IMR-90 (cell line): ENCODE data around the gene PPRC1. TPM values are rescaled to one million over a fixed set of nuclear protein-coding genes. Genes with fewer than 3 reads are reported as not detected.

Experiments
- ATAC-seq: fragments of 200-7000 bp; cut with Tn5 transposase; 2 replicates; pipeline ENCODE4 v1.9.1; 2020; ENCODE audit warnings: low read depth, mild to moderate bottlenecking, moderate library complexity
- BruUV-seq: library from RNA; stranded (reverse); fragments of 400-500 nt; replicated peaks from 2 replicates; lab custom pipeline; 2021; lab: Mats Ljungman, UMichigan
- CTCF ChIA-PET: fragments of 300-600 bp; formaldehyde crosslinking; extraction: SDS; loops from one replicate; lab custom pipeline; 2021; ENCODE audit warnings: antibody characterized with exemption; lab: Yijun Ruan, JAX
- POLR2A ChIA-PET: fragments of 300-600 bp; sonication (Branson Sonifier 250); formaldehyde crosslinking; loops from one replicate; lab custom pipeline; 2022; ENCODE audit warnings: antibody characterized with exemption; ENCODE audit not compliant: unreplicated experiment; lab: Charles Lee
- DNase-seq: peaks from one replicate; pipeline ENCODE4 v3.0.0; 2013
- H2AFZ ChIP-seq: replicated peaks from 2 replicates; pipeline ENCODE3; 2013; ENCODE audit warnings: low read length, mild to moderate bottlenecking; ENCODE audit not compliant: poor library complexity
- H2AK5ac ChIP-seq: 2 replicates; pipeline ENCODE4 v1.6.1; 2013; ENCODE audit warnings: low read depth, low read length, inconsistent platforms
- H2AK9ac ChIP-seq: replicated peaks from 2 replicates; pipeline ENCODE3; 2013; ENCODE audit warnings: mild to moderate bottlenecking, low read depth, low read length, moderate library complexity; ENCODE audit not compliant: poor library complexity
- H2BK120ac ChIP-seq: 2 replicates; pipeline ENCODE4 v1.6.1; 2013; ENCODE audit warnings: low read depth, low read length, inconsistent platforms
- H2BK15ac ChIP-seq: 3 replicates; pipeline ENCODE4 v1.6.1; 2013; ENCODE audit warnings: low read depth, low read length, inconsistent platforms
- H2BK20ac ChIP-seq: 2 replicates; pipeline ENCODE4 v1.6.1; 2013; ENCODE audit warnings: low read depth, mild to moderate bottlenecking, inconsistent platforms, low read length, moderate library complexity
- H2BK5ac ChIP-seq: 2 replicates; pipeline ENCODE4 v1.6.1; 2013; ENCODE audit warnings: mild to moderate bottlenecking, low read depth, low read length, inconsistent platforms; ENCODE audit not compliant: poor library complexity, severe bottlenecking
- H3K14ac ChIP-seq: replicated peaks from 2 replicates; pipeline ENCODE4 v1.6.1; 2013; ENCODE audit warnings: low read depth, low read length, inconsistent platforms
- H3K18ac ChIP-seq: 2 replicates; pipeline ENCODE4 v1.6.1; 2013; ENCODE audit warnings: low read depth, low read length, control low read depth
- H3K23ac ChIP-seq: 2 replicates; pipeline ENCODE4 v1.6.1; 2013; ENCODE audit warnings: low read depth, low read length, inconsistent platforms
- H3K27ac ChIP-seq: 2 replicates; pipeline ENCODE4 v1.5.1; 2013; ENCODE audit warnings: mild to moderate bottlenecking, control low read depth, low read length; ENCODE audit not compliant: insufficient read depth
- H3K27me3 ChIP-seq: 2 replicates; pipeline ENCODE4 v1.6.1; 2013; ENCODE audit warnings: low read length; ENCODE audit not compliant: control insufficient read depth, insufficient read depth
- H3K36me3 ChIP-seq: 2 replicates; pipeline ENCODE4 v1.6.1; 2013; ENCODE audit warnings: low read length, mixed read lengths; ENCODE audit not compliant: control insufficient read depth, insufficient read depth
- H3K4ac ChIP-seq: 2 replicates; pipeline ENCODE4 v1.6.1; 2013; ENCODE audit warnings: low read depth, low read length, inconsistent platforms
- H3K4me1 ChIP-seq: 2 replicates; pipeline ENCODE4 v1.6.1; 2013; ENCODE audit warnings: low read length, mixed read lengths; ENCODE audit not compliant: control insufficient read depth, insufficient read depth
- H3K4me2 ChIP-seq: 2 replicates; pipeline ENCODE4 v1.6.1; 2013; ENCODE audit warnings: low read depth, mild to moderate bottlenecking, control low read depth, low read length, moderate library complexity
- H3K4me3 ChIP-seq: 2 replicates; pipeline ENCODE4 v1.5.1; 2013; ENCODE audit warnings: low read depth, mild to moderate bottlenecking, control low read depth, low read length, moderate library complexity; ENCODE audit not compliant: insufficient read depth
- H3K56ac ChIP-seq: 2 replicates; pipeline ENCODE4 v1.6.1; 2013; ENCODE audit warnings: low read length, inconsistent platforms; ENCODE audit not compliant: insufficient read depth; ENCODE audit errors: extremely low read depth
- H3K79me1 ChIP-seq, 2 experiments: 2 replicates each; pipeline ENCODE4 v1.6.1; 2013; ENCODE audit warnings: low read length in 2 of 2, inconsistent platforms in 1 of 2, low read depth in 1 of 2
- H3K9ac ChIP-seq: 2 replicates; pipeline ENCODE4 v1.6.1; 2013; ENCODE audit warnings: low read depth, low read length, control low read depth
- H3K9me1 ChIP-seq: 2 replicates; pipeline ENCODE4 v1.6.1; 2013; ENCODE audit warnings: low read length, inconsistent platforms; ENCODE audit not compliant: insufficient read depth
- H3K9me3 ChIP-seq: 2 replicates; pipeline ENCODE4 v1.6.1; 2013; ENCODE audit warnings: low read length; ENCODE audit not compliant: control insufficient read depth, insufficient read depth
- H4K20me1 ChIP-seq: 2 replicates; pipeline ENCODE4 v1.6.1; 2013; ENCODE audit warnings: low read length, inconsistent platforms; ENCODE audit not compliant: insufficient read depth
- H4K5ac ChIP-seq: 2 replicates; pipeline ENCODE4 v1.6.1; 2013; ENCODE audit warnings: mild to moderate bottlenecking, low read depth, low read length, control low read depth
- H4K8ac ChIP-seq, 2 experiments: 2 replicates each; pipeline ENCODE4 v1.6.1; 2013; ENCODE audit warnings: low read depth in 2 of 2, low read length in 2 of 2, control low read depth in 1 of 2, inconsistent platforms in 1 of 2
- H4K91ac ChIP-seq: 2 replicates; pipeline ENCODE4 v1.6.1; 2013; ENCODE audit warnings: low read depth, low read length, inconsistent platforms; ENCODE audit not compliant: insufficient read depth
- BHLHE40 ChIP-seq: fragments of 150-350 bp; IDR thresholded peaks from 2 replicates; pipeline ENCODE4 v1.6.1; 2016; ENCODE audit warnings: mild to moderate bottlenecking, low read depth, low read length
- CEBPB ChIP-seq: IDR thresholded peaks from 2 replicates; pipeline ENCODE4 v1.6.1; 2012; ENCODE audit warnings: low read depth, low read length, improper control_type of control experiment
- CTCF ChIP-seq: conservative IDR thresholded peaks from 2 replicates; pipeline ENCODE4 v1.5.1; 2012; ENCODE audit warnings: mild to moderate bottlenecking, low read depth, low read length, improper control_type of control experiment
- ELK1 ChIP-seq: fragments of 150-350 bp; IDR thresholded peaks from 2 replicates; pipeline ENCODE4 v1.6.1; 2016; ENCODE audit warnings: low read depth, mild to moderate bottlenecking, low read length, moderate library complexity, borderline replicate concordance
- FOS ChIP-seq: fragments of 150-350 bp; IDR thresholded peaks from 2 replicates; pipeline ENCODE4 v1.6.1; 2016; ENCODE audit warnings: low read depth, low read length
- MAZ ChIP-seq: IDR thresholded peaks from 2 replicates; pipeline ENCODE4 v1.6.1; 2012; ENCODE audit warnings: low read depth, mild to moderate bottlenecking, low read length, improper control_type of control experiment, moderate library complexity, borderline replicate concordance
- NFE2L2 ChIP-seq: fragments of 150-350 bp; IDR thresholded peaks from 2 replicates; pipeline ENCODE4 v1.6.1; 2016; ENCODE audit warnings: low read depth, mild to moderate bottlenecking, low read length
- RAD21 ChIP-seq: IDR thresholded peaks from 2 replicates; pipeline ENCODE4 v1.6.1; 2012; ENCODE audit warnings: low read length, improper control_type of control experiment
- RCOR1 ChIP-seq: IDR thresholded peaks from 2 replicates; pipeline ENCODE4 v1.6.1; 2012; ENCODE audit warnings: mild to moderate bottlenecking, low read length, improper control_type of control experiment; ENCODE audit not compliant: insufficient replicate concordance
- SMC3 ChIP-seq: fragments of 150-350 bp; IDR thresholded peaks from 2 replicates; pipeline ENCODE4 v1.6.1; 2016; ENCODE audit warnings: low read depth, mild to moderate bottlenecking, antibody characterized with exemption, low read length, moderate library complexity
- WGBS, 2 experiments: methylation state at CpG; one replicate each; pipeline versions ENCODE4 v1.1.5 to v1.1.7; 2013; ENCODE audit warnings: missing lambda C conversion rate in 2 of 2; ENCODE audit not compliant: insufficient read length in 1 of 2; ENCODE audit errors: extremely low coverage in 2 of 2; 5-methylcytosine and 5-hydroxymethylcytosine counted together
- dilution Hi-C: fragments of 300-500 bp; cut with HindIII; formaldehyde crosslinking; loops from one replicate; pipeline ENCODE4 v1.14.3; 2018; ENCODE audit warnings: low sequenced_read_pairs; ENCODE audit not compliant: unreplicated experiment
- in situ Hi-C: fragments of 300-500 bp; cut with MboI; formaldehyde crosslinking; loops from 3 replicates; pipeline ENCODE4 v1.14.3; 2019; ENCODE audit warnings: low sequenced_read_pairs, inconsistent platforms, mixed read lengths
- intact Hi-C: fragments of 100-400 bp; cut with micrococcal nuclease; formaldehyde crosslinking; loops from 2 replicates; pipeline ENCODE4 v1.10.0; 2022
- polyA plus RNA-seq, 3 experiments: library from polyadenylated mRNA; depleted of rRNA; stranded (reverse); fragments of >200 nt; gene quantifications; 2 replicates each; pipeline ENCODE4 v1.2.3, GENCODE V29; 2012; ENCODE audit warnings: low replicate concordance in 1 of 3
- total RNA-seq: library from RNA; depleted of rRNA; stranded (reverse); fragments of >200 nt; gene quantifications from 2 replicates; pipeline ENCODE4 v1.2.3, GENCODE V29; 2012

The PPRC1 gene
- total and polyA plus RNA-seq, 2 of the 4 experiments (the other 2 are of a cell fraction): 11.8 to 38.7 TPM

GRCh38 chr10:102090772-102091171 is 42.1 kb upstream of the PPRC1 start:
- Histone ChIP-seq H2BK15ac (no peak overlapping the region), H3K9ac (no peak overlapping the region), H3K27ac (no peak overlapping the region), H4K20me1 (no peaks in the 10 kb centered on the region), H3K4me2 (no peak overlapping the region), H4K91ac (no peak overlapping the region), H2BK120ac (no peak overlapping the region), H3K14ac (no peak overlapping the region), H2AFZ (no peak overlapping the region), H3K79me1 (no peaks in the 10 kb centered on the region), H3K4ac (no peak overlapping the region), H4K8ac (no peak overlapping the region), H3K9me3 (no peaks in the 10 kb centered on the region), H3K56ac (no peak overlapping the region), H2BK20ac (no peak overlapping the region), H2BK5ac (no peak overlapping the region), H3K23ac (no peak overlapping the region), H4K5ac (no peak overlapping the region), H3K4me3 (no peak overlapping the region), H2AK9ac (peak overlapping the region; percentile 42), H3K36me3 (peaks cover 6% of the 10 kb centered on the region; the same call in 1 of the 2 replicates), H2AK5ac (no peak overlapping the region), H3K18ac (no peak overlapping the region), H3K27me3 (no peaks in the 10 kb centered on the region), H3K4me1 (no peaks in the 10 kb centered on the region), H3K9me1 (no peaks in the 10 kb centered on the region)
- BruUV-seq: no TSS peak
- WGBS, 2 experiments: 50% methylated on average over 2 of the region's 2 CpGs; no CpG with 5 or more reads in 1 of the 2 experiments
- TF ChIP-seq CTCF: no peak
- no peak for TF ChIP-seq CEBPB
- TF ChIP-seq RAD21: no peak
- no peak for TF ChIP-seq RCOR1
- TF ChIP-seq SMC3: no peak
- no peak for TF ChIP-seq MAZ
- TF ChIP-seq NFE2L2: no peak
- no peak for TF ChIP-seq BHLHE40
- no peak for TF ChIP-seq FOS
- no peak for TF ChIP-seq ELK1
- in situ Hi-C loops: no loop called here
- DNase-seq (peak; percentile 56), ATAC-seq (peak; percentile 35; the same call in 1 of the 2 replicates)
- intact Hi-C loops: no loop called here
- ChIA-PET POLR2A (no interaction called here), CTCF (no interaction called here)
- dilution Hi-C loops: no loop called here
